H1 (cell line): ENCODE data around the gene PHGDH. TPM values are rescaled to one million over a fixed set of nuclear protein-coding genes. Genes with fewer than 3 reads are reported as not detected.

ENCODE experiments used
- CTCF ChIA-PET: fragments of 300-600 bp; sonication (Branson Sonifier 250); formaldehyde crosslinking; loops from one replicate; lab custom pipeline; 2021; ENCODE audit not compliant: partially characterized antibody; lab: Charles Lee
- POLR2A ChIA-PET: fragments of 300-600 bp; sonication (Branson Sonifier 250); formaldehyde crosslinking; loops from one replicate; lab custom pipeline; 2021; ENCODE audit warnings: inconsistent platforms; ENCODE audit not compliant: partially characterized antibody; lab: Charles Lee
- DNase-seq, 2 experiments: peaks; one replicate each; pipeline versions ENCODE4 v3.0.0 to v3.0.0-alpha.2; 2010 to 2022; ENCODE audit warnings: low spot score in 2 of 2, low read depth in 1 of 2, mixed read lengths in 1 of 2
- FAIRE-seq: peaks from 2 replicates; lab custom pipeline; 2011; peaks lifted over from hg19 to GRCh38; lab: Jason Lieb, UNC
- H2AFZ ChIP-seq: 2 replicates; pipeline ENCODE4 v1.8.1; 2012; ENCODE audit warnings: low read length, inconsistent platforms
- H2AK5ac ChIP-seq: 2 replicates; pipeline ENCODE4 v1.6.1; 2013; ENCODE audit warnings: low read depth, low read length
- H2BK120ac ChIP-seq: replicated peaks from 2 replicates; pipeline ENCODE3; 2013; ENCODE audit warnings: low read depth, low read length, inconsistent platforms
- H2BK12ac ChIP-seq: 2 replicates; pipeline ENCODE4 v1.6.1; 2013; ENCODE audit warnings: low read depth, low read length
- H2BK15ac ChIP-seq: 2 replicates; pipeline ENCODE4 v1.6.1; 2013; ENCODE audit warnings: low read length
- H2BK20ac ChIP-seq: 2 replicates; pipeline ENCODE4 v1.6.1; 2013; ENCODE audit warnings: low read length
- H2BK5ac ChIP-seq: 2 replicates; pipeline ENCODE4 v1.6.1; 2013; ENCODE audit warnings: low read depth, low read length
- H3K14ac ChIP-seq: 2 replicates; pipeline ENCODE4 v1.6.1; 2013; ENCODE audit warnings: inconsistent platforms; ENCODE audit not compliant: insufficient read length
- H3K18ac ChIP-seq: 2 replicates; pipeline ENCODE4 v1.6.1; 2013; ENCODE audit warnings: low read length; ENCODE audit errors: extremely low read depth
- H3K23ac ChIP-seq: 2 replicates; pipeline ENCODE4 v1.6.1; 2013; ENCODE audit warnings: inconsistent platforms; ENCODE audit not compliant: insufficient read length
- H3K23me2 ChIP-seq: 2 replicates; pipeline ENCODE4 v1.6.1; 2013; ENCODE audit warnings: low read depth, low read length
- H3K27ac ChIP-seq: 2 replicates; pipeline ENCODE4 v1.6.1; 2011; ENCODE audit warnings: low read depth, low read length, inconsistent platforms
- H3K27me3 ChIP-seq, 4 experiments: replicated peaks in 1 of 4; 1 replicate in 1 of 4; 2 replicates in 3 of 4; pipeline versions ENCODE4 v1.6.1 to v1.8.1; 2011 to 2013; ENCODE audit warnings: low read length in 3 of 4, mild to moderate bottlenecking in 3 of 4, inconsistent platforms in 2 of 4, mixed read lengths in 2 of 4, moderate library complexity in 1 of 4; ENCODE audit not compliant: control insufficient read depth in 3 of 4, insufficient read depth in 3 of 4; ENCODE audit errors: extremely low read depth in 1 of 4
- H3K36me3 ChIP-seq, 4 experiments: 2 replicates each; pipeline versions ENCODE4 v1.6.1 to v1.8.1; 2011 to 2013; ENCODE audit warnings: mild to moderate bottlenecking in 4 of 4, low read length in 3 of 4, moderate library complexity in 2 of 4, control low read depth in 1 of 4, inconsistent platforms in 1 of 4; ENCODE audit not compliant: insufficient read depth in 4 of 4, control insufficient read depth in 2 of 4
- H3K4ac ChIP-seq: replicated peaks from 2 replicates; pipeline ENCODE3; 2013; ENCODE audit warnings: low read length, low read depth, mixed read lengths, inconsistent platforms; ENCODE audit not compliant: insufficient read length
- H3K4me1 ChIP-seq, 4 experiments: replicated peaks in 1 of 4; 1 replicate in 1 of 4; 2 replicates in 3 of 4; pipeline versions ENCODE4 v1.6.1 to v1.8.1; 2011 to 2013; ENCODE audit warnings: low read length in 3 of 4, inconsistent platforms in 2 of 4, mixed read lengths in 1 of 4; ENCODE audit not compliant: insufficient read depth in 4 of 4, control insufficient read depth in 3 of 4
- H3K4me2 ChIP-seq, 2 experiments: 2 replicates each; pipeline versions ENCODE4 v1.6.1 to v1.8.1; 2011 to 2013; ENCODE audit warnings: low read depth in 2 of 2, low read length in 2 of 2, control low read depth in 1 of 2, inconsistent platforms in 1 of 2, mild to moderate bottlenecking in 1 of 2; ENCODE audit not compliant: insufficient read depth in 1 of 2
- H3K4me3 ChIP-seq, 4 experiments: fragments of 200-600, 300-600 bp in 1 of 4; sonication (generic), shearing (Covaris generic), sonication (Bioruptor Twin) in 1 of 4; 2 replicates each; pipeline versions ENCODE4 v1.5.1 to v1.8.1; 2011 to 2016; ENCODE audit warnings: low read length in 4 of 4, low read depth in 3 of 4, control low read depth in 2 of 4, inconsistent platforms in 2 of 4, mild to moderate bottlenecking in 2 of 4, mixed read lengths in 1 of 4, moderate library complexity in 1 of 4; ENCODE audit not compliant: insufficient read depth in 2 of 4; ENCODE audit errors: extremely low read depth in 1 of 4
- H3K56ac ChIP-seq: replicated peaks from 2 replicates; pipeline ENCODE3; 2013; ENCODE audit warnings: low read depth, mild to moderate bottlenecking, mixed read lengths, low read length, inconsistent platforms; ENCODE audit not compliant: insufficient read length
- H3K79me1 ChIP-seq: 2 replicates; pipeline ENCODE4 v1.6.1; 2013; ENCODE audit warnings: low read depth, low read length, control low read depth
- H3K79me2 ChIP-seq, 2 experiments: 2 replicates each; pipeline versions ENCODE4 v1.6.1 to v1.8.1; 2012 to 2013; ENCODE audit warnings: low read length in 2 of 2, mild to moderate bottlenecking in 2 of 2, inconsistent platforms in 1 of 2; ENCODE audit not compliant: insufficient read depth in 2 of 2, control insufficient read depth in 1 of 2
- H3K9ac ChIP-seq, 4 experiments: replicated peaks in 1 of 4; 1 replicate in 1 of 4; 2 replicates in 3 of 4; pipeline versions ENCODE4 v1.6.1 to v1.8.1; 2011 to 2013; ENCODE audit warnings: low read depth in 3 of 4, low read length in 3 of 4, control low read depth in 2 of 4, mild to moderate bottlenecking in 2 of 4, moderate library complexity in 2 of 4, inconsistent platforms in 1 of 4; ENCODE audit errors: extremely low read depth in 1 of 4
- H3K9me3 ChIP-seq, 2 experiments: 2 replicates each; pipeline versions ENCODE4 v1.6.1 to v1.8.1; 2012 to 2013; ENCODE audit warnings: mild to moderate bottlenecking in 2 of 2, moderate library complexity in 2 of 2, control low read depth in 1 of 2, inconsistent platforms in 1 of 2, low read depth in 1 of 2, low read length in 1 of 2, mixed read lengths in 1 of 2; ENCODE audit not compliant: insufficient read depth in 2 of 2
- H4K20me1 ChIP-seq, 2 experiments: replicated peaks in 1 of 2; 2 replicates each; pipeline versions ENCODE3 to v1.8.1; 2011 to 2013; ENCODE audit warnings: inconsistent platforms in 2 of 2, low read length in 2 of 2, mild to moderate bottlenecking in 1 of 2; ENCODE audit not compliant: insufficient read depth in 2 of 2, control insufficient read depth in 1 of 2
- H4K5ac ChIP-seq: 2 replicates; pipeline ENCODE4 v1.6.1; 2013; ENCODE audit warnings: low read length, low read depth, mixed read lengths, inconsistent platforms; ENCODE audit not compliant: insufficient read length
- H4K8ac ChIP-seq: 2 replicates; pipeline ENCODE4 v1.8.0; 2013; ENCODE audit warnings: mild to moderate bottlenecking, moderate library complexity, low read length, inconsistent platforms; ENCODE audit not compliant: insufficient read depth; ENCODE audit errors: extremely low read depth
- H4K91ac ChIP-seq: replicated peaks from 2 replicates; pipeline ENCODE3; 2013; ENCODE audit warnings: low read length, mixed read lengths, inconsistent platforms; ENCODE audit not compliant: insufficient read length
- CHD2 ChIP-seq: IDR thresholded peaks from 2 replicates; pipeline ENCODE4 v1.6.1; 2012; ENCODE audit warnings: low read length, improper control_type of control experiment
- E2F6 ChIP-seq: IDR thresholded peaks from 2 replicates; pipeline ENCODE4 v1.6.1; 2012; ENCODE audit warnings: inconsistent platforms
- EGR1 ChIP-seq: IDR thresholded peaks from 2 replicates; pipeline ENCODE4 v1.6.1; 2011; ENCODE audit warnings: low read depth, low read length, borderline replicate concordance
- EZH2 ChIP-seq: fragments of 200-600 bp; sonication (generic); IDR thresholded peaks from 2 replicates; pipeline ENCODE4 v1.7.1; 2012; ENCODE audit warnings: low read depth, mild to moderate bottlenecking, moderate library complexity, low read length, inconsistent platforms; ENCODE audit not compliant: severe bottlenecking
- FOSL1 ChIP-seq: IDR thresholded peaks from 2 replicates; pipeline ENCODE4 v1.6.1; 2011; ENCODE audit warnings: mild to moderate bottlenecking, low read depth, low read length, moderate library complexity; ENCODE audit not compliant: insufficient read depth
- HDAC6 ChIP-seq: IDR thresholded peaks from one replicate; pipeline ENCODE4 v1.7.1; 2012; ENCODE audit warnings: low read depth, mild to moderate bottlenecking, inconsistent platforms, low read length, moderate library complexity
- MAFK ChIP-seq: IDR thresholded peaks from 2 replicates; pipeline ENCODE4 v1.6.1; 2012; ENCODE audit warnings: low read depth, mild to moderate bottlenecking, improper control_type of control experiment, low read length
- NANOG ChIP-seq: IDR thresholded peaks from 2 replicates; pipeline ENCODE4 v1.6.1; 2011; ENCODE audit warnings: low read length, low read depth, mild to moderate bottlenecking, inconsistent platforms; ENCODE audit not compliant: insufficient read depth, poor library complexity, severe bottlenecking
- SAP30 ChIP-seq: fragments of 300-600 bp; sonication (generic); IDR thresholded peaks from 2 replicates; pipeline ENCODE4 v1.7.1; 2012; ENCODE audit warnings: low read length, moderate library complexity, mild to moderate bottlenecking, inconsistent platforms; ENCODE audit not compliant: insufficient read depth, insufficient replicate concordance
- SP2 ChIP-seq: IDR thresholded peaks from 2 replicates; pipeline ENCODE4 v1.6.1; 2012; ENCODE audit warnings: mild to moderate bottlenecking, low read length, inconsistent platforms
- TAF1 ChIP-seq: IDR thresholded peaks from 2 replicates; pipeline ENCODE4 v1.6.1; 2011; ENCODE audit warnings: mild to moderate bottlenecking, low read depth, low read length
- TCF12 ChIP-seq: IDR thresholded peaks from 2 replicates; pipeline ENCODE4 v1.6.1; 2011; ENCODE audit warnings: low read depth, mild to moderate bottlenecking, low read length
- TEAD4 ChIP-seq: IDR thresholded peaks from 2 replicates; pipeline ENCODE4 v1.6.1; 2012; ENCODE audit warnings: low read depth, low read length, inconsistent platforms, mixed read lengths
- WGBS, 2 experiments: shearing (Covaris generic) in 1 of 2; methylation state at CpG; one replicate each; pipeline versions ENCODE4 v1.1.6 to v1.1.7; 2013 to 2015; ENCODE audit warnings: low lambda C conversion rate in 2 of 2, mixed read lengths in 2 of 2, inconsistent platforms in 1 of 2, low coverage in 1 of 2, missing lambda C conversion rate in 1 of 2; ENCODE audit not compliant: insufficient replicate concordance in 2 of 2, insufficient coverage in 1 of 2, insufficient read length in 1 of 2; ENCODE audit errors: extremely low coverage in 1 of 2, missing lambda C conversion rate in 1 of 2; 5-methylcytosine and 5-hydroxymethylcytosine counted together
- polyA plus RNA-seq, 7 experiments: library from polyadenylated mRNA; depleted of rRNA in 3 of 7; stranded (reverse) in 5 of 7; unstranded in 2 of 7; fragments of >200 nt in 5 of 7; fragments of 200-250 nt in 2 of 7; gene quantifications; 1 replicate in 5 of 7; 2 replicates in 1 of 7; 4 replicates in 1 of 7; pipeline versions ENCODE4 v1.2.1 to v1.2.3, GENCODE V29; 2011 to 2013; ENCODE audit warnings: missing spikeins in 2 of 7, mixed read lengths in 2 of 7
- total RNA-seq: library from RNA; stranded (reverse); fragmentation: NEBNext Ultra II Directional; extraction: Animal tissue kit (Norgen Biotek cat#: 25700); gene quantifications from 2 replicates; pipeline ENCODE4 v1.2.1, GENCODE V29; 2021

The PHGDH gene
- total and polyA plus RNA-seq, 2 of the 8 experiments (the other 6 are each of a cell fraction or from before 2014, with no cell fraction given) = 358 to 687 TPM

- Histone ChIP-seq H2BK15ac (no peak overlapping the region), H4K8ac (no peak overlapping the region)
- TF ChIP-seq NANOG (no peak), TAF1 (no peak), SAP30 (no peak), EGR1 (no peak), EZH2 (no peak), E2F6 (no peak), CHD2 (no peak), SP2 (no peak), HDAC6 (no peak), TEAD4 (no peak), FOSL1 (no peak), MAFK (no peak), TCF12 (no peak)
- TF ChIP-seq, all 59 proteins: peak for 0
- Histone ChIP-seq H2BK20ac (no peak overlapping the region), H3K18ac (no peak overlapping the region), H3K14ac (no peak overlapping the region), H3K27me3 (no peaks in the 10 kb centered on the region), H4K91ac (no peak overlapping the region), H3K9ac (no peak overlapping the region), H3K36me3 (peaks cover 54 to 97% (median 85%) of the 10 kb centered on the region in 4 experiments), H3K27ac (no peak overlapping the region), H3K79me2 (no peaks in the 10 kb centered on the region), H2AFZ (no peak overlapping the region), H4K20me1 (peaks cover 14 to 32% of the 10 kb centered on the region in 2 experiments), H4K5ac (no peak overlapping the region), H3K56ac (no peak overlapping the region), H2AK5ac (no peak overlapping the region), H2BK12ac (no peak overlapping the region), H2BK5ac (no peak overlapping the region), H3K4me3 (no peak overlapping the region), H3K79me1 (peaks cover 4% of the 10 kb centered on the region; the same call in 1 of the 2 replicates), H3K4me1 (no peaks in the 10 kb centered on the region; a peak in 1 of 7 replicates), H3K9me3 (no peaks in the 10 kb centered on the region), H3K23me2 (0 out of 2 replicates have a peak, but pooled peaks cover 1% of the 10 kb centered on the region), H3K23ac (no peak overlapping the region), H3K4me2 (no peak overlapping the region), H3K4ac (no peak overlapping the region), H2BK120ac (no peak overlapping the region)
- POLR2A ChIA-PET = interaction anchor here (0.6 to 30.7 kb wide), 6 partner anchors 1 to 91 kb away, joined by 3 to 425 read pairs (median 183); partner anchors contain the start of genes PHGDH and ZNF697
- no peak for FAIRE-seq
- CTCF ChIA-PET = interaction anchor here (0.7 to 1.0 kb wide), 2 partner anchors 77 to 504 kb away, joined by 3 to 4 read pairs; no protein-coding TSS in a partner anchor
- 87% methylated on average over 6 of the region's 6 CpGs; no CpG with 5 or more reads in 1 of the 2 experiments for WGBS, 2 experiments
- no peak for DNase-seq
Observed at GRCh38 chr1:119739150-119739549, 27.4 kb downstream of the PHGDH start.
